GM13976 (cell line): Measurements from ENCODE around the gene CPED1.

Experiments
- DNase-seq: peaks from one replicate; pipeline ENCODE4 v3.0.0; 2012; ENCODE audit warnings: low spot score
- in situ Hi-C: fragments of 300-500 bp; cut with MboI; formaldehyde crosslinking; loops from one replicate; pipeline ENCODE4 v1.12.0; 2022; ENCODE audit warnings: low sequenced_read_pairs, mixed read lengths, inconsistent platforms; ENCODE audit not compliant: unreplicated experiment
- TF ChIP-seq, protein P1 (sequence below): IDR thresholded peaks from 2 replicates; pipeline ENCODE4 v1.5.1; 2012; ENCODE audit warnings: borderline replicate concordance, mild to moderate bottlenecking; ENCODE audit not compliant: insufficient read depth; ENCODE audit errors: extremely low read depth, missing control alignments, control extremely low read depth

Gene CPED1

DNA sequence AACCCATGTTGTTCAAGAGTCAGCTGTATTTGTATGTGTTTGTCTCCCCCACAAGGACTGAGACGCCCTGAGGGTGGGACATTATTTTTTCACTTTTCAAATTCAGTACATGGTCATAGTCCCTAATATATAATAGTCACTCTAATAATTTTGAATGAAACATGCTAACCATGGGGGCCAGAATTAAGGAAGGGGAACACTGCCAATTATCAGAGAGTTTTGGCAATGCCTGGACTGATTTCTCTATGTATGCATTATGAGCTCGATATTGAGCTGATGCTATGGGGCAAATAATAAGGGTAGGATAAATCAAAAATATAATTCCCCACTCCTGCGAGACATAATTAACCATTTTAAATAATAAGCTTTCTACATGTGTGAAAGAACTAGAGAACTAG is 87.4 kb downstream of the CPED1 start:
- DNase-seq, result no peak
- in situ Hi-C loops, result loop anchor here (25.0 kb wide), 2 partner anchors 89 to 289 kb away; partner anchors contain the start of gene CPED1
- TF ChIP-seq, protein P1, sequence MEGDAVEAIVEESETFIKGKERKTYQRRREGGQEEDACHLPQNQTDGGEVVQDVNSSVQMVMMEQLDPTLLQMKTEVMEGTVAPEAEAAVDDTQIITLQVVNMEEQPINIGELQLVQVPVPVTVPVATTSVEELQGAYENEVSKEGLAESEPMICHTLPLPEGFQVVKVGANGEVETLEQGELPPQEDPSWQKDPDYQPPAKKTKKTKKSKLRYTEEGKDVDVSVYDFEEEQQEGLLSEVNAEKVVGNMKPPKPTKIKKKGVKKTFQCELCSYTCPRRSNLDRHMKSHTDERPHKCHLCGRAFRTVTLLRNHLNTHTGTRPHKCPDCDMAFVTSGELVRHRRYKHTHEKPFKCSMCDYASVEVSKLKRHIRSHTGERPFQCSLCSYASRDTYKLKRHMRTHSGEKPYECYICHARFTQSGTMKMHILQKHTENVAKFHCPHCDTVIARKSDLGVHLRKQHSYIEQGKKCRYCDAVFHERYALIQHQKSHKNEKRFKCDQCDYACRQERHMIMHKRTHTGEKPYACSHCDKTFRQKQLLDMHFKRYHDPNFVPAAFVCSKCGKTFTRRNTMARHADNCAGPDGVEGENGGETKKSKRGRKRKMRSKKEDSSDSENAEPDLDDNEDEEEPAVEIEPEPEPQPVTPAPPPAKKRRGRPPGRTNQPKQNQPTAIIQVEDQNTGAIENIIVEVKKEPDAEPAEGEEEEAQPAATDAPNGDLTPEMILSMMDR, result no peak

DNA sequence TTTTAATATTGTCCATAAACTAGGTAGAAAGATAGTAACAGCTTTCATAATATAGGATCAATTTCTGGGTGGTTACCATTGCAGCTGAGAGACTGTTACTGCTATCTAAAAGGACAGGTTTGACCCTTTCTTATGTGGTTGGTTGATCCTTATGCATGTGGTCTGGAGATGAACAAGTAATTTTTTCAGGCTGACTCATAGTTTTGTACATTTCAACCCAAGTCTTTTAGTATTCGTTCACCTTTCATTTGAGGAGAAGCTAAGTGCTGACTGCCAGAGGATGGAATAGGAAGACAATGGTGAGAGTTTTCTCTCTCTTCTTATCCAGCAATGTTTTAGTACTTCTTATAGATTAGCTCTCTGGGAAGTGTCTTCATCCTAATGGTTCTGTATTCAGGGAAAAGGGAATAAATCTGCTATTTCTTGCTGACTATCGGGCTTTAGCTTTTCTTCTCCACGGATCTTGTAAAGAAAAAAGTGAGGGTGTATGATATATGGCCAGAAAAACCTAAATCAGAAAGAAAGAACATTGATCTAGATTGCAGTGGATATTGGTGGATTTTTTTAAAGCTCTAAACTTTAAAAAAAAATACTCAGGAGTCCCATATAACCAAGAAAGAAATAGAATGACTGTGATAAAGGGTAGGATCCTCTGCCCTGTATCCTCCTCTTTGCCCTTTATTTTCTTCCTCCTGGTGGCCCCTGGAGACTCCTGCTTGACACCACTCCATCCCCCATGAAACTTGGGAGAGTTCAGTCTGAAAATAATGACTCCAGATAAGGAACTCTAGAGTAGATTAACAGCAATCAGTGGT is 88.0 kb downstream of the CPED1 start:
- in situ Hi-C loops, result loop anchor here (25.0 kb wide), 2 partner anchors 89 to 289 kb away; partner anchors contain the start of gene CPED1
- TF ChIP-seq, protein P1, result no peak
- DNase-seq, result no peak

DNA sequence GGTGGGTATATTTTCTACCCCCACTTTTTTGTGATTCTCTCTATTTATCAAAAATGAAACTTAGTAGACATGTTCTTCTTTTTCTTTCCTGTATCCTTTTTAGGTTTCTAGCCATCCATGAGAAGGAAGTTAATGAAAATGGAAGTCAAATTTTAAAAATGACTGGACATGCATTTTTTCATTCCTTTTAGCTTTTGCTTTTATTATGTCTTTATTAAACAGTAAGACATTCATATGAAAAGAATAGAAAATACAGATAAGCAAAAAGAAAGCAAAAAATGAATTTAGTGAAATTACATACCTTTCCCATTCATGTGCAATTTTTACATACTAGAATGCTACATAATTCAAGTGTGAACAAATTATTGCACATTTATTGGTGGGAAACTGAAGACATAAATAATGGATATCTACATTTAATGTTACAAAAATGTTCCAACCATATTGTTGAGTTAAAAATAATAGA is 88.7 kb downstream of the CPED1 start:
- in situ Hi-C loops, result loop anchor here (25.0 kb wide), 2 partner anchors 90 to 290 kb away; partner anchors contain the start of gene CPED1
- no peak for DNase-seq
- TF ChIP-seq, protein P1, result no peak

DNA sequence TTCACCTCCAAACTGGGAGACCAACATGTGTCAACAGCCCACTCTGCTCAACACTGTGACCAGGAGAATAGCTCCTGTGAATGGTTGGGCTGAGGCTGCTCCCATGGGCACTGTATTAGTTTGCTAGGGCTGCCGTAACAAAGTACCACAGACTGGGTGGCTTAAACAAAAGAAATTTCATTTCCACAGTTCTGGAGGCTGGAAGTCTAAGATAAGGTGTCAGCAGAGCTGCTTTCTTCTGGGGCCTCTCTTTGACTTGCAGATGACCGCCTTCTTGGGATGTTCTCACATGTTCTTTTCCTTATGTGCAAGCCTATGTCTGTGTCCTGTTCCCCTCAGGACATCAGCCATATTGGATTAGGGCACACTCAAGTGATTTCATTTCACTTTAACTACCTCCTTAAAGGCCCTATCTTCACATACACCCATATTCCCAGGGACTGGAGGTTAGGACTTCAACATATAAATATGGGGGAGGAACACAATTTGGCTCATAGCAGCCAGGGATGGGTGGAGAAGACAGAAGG is 90.3 kb downstream of the CPED1 start:
- TF ChIP-seq, protein P1, result no peak
- in situ Hi-C loops, result loop anchor here (25.0 kb wide), 2 partner anchors 91 to 291 kb away; partner anchors contain the start of gene CPED1
- no peak for DNase-seq

DNA sequence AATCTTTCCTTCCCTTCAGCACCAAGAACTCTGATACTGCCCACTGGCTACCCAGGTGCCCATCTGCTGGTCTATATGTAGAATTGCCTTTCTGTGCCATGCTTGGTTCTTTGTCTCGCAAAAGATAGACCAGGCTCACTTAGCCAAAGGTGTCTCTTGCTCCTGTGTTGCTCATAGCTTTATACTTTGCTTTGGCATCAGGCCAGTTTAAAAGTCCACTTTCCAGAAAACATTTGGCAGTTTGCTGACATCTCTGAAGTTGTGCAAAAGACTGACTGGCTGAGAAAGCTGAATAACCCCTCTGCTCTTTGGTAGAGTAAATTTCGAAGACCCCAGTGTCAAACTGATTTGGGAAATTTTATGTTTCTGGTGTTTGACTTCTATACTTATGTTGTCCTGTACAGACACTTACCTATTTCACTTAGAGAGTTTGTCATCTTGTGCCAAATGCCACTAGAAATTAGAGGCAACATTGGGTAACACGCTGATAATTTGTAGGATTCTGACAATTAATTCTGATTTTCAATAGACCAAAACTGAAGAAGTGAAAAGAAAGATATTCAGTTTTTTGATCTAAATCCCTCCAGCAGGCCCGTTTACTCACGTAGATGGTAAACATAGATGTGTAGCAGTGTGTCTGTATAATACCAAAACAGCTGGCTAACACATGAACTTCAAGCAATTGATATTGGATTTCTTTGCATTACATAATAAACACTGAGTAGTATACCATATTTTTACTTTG is 91.1 kb downstream of the CPED1 start:
- in situ Hi-C loops, result loop anchor here (25.0 kb wide), 2 partner anchors 92 to 292 kb away; partner anchors contain the start of gene CPED1
- TF ChIP-seq, protein P1, result no peak
- DNase-seq, result no peak

DNA sequence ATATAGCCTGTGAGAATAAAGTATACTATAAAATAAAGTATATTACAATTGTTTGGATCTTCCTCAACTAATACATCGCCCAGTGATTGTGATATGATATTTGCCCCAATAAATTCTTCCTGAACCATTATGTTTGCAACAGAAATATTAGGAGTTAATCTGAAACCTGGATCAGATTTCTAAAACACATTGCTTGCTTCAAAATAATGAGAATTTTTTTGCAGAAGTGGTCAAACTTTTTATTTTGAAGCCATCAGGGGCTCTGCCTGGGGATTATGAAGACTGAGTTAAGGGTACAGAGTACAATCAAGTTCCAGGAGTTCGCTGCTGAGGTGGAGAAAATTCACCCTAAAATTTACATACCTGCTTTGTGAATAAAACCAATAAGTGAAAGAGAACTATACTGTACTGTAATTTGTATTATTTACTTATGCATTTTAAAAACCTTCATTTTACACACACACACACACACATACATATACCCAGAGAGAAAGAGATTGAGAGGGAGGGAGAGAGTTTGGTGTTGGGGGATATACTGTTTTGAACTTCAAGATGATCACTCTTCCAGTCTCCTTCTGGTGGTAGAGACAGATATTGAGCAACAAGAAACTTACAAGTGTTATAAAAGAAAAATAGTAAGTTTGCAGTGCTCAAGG is 91.9 kb downstream of the CPED1 start:
- TF ChIP-seq, protein P1, result no peak
- no peak for DNase-seq
- in situ Hi-C loops, result loop anchor here (25.0 kb wide), 2 partner anchors 93 to 293 kb away; partner anchors contain the start of gene CPED1
